A549 treated with CORT108297 at 1 μM for 4 hours (cell line): ENCODE measurements around the gene MUC16. TPM values are rescaled to one million over a fixed set of nuclear protein-coding genes. Genes with fewer than 3 reads are reported as not detected.

ENCODE experiments used
- total RNA-seq: library from RNA; stranded (reverse); fragments of 200-300 nt; extraction: Qiagen RNA extraction; gene quantifications from 5 replicates; pipeline ENCODE4 v1.2.3, GENCODE V29; 2022

Gene MUC16
- total RNA-seq = 0.02 to 0.07 TPM (median 0.05 TPM) in 5 replicates

DNA sequence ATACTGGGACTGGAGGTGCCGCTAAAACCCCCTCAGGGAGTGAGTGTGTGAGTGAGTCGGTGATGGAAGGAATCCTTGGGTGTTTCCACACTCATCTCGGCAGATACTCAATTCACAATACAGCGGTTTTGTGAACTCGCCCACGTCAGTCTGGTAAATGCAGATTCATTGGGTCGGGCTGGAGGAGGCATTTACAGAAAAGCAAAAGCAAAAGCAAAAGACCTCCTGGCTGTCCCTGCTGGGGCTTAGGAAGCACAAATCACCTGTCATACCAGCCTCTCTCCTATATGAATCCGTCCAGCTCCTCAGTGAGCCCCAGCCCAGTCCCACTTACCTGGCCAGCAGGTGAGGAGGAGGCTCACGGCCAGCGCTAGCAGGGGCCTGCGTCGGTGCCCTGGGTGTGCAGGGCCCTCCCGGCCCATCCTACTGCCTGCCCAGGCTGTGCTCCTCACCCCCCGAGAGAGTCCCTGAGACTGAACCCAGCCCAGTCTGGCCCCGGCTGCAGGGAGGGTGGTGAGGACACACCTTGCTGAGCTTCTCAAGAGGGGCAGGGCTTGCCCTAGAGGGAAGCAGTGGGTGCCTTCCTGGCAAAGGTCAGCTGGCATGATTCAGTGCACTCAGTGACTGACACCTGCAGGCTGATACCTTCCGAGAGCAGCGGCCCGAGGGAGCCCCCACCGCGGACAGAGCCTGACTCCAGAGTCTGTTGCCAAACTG, at the start of gene MUC16:
TSS of gene MUC16 (minus strand) at position 475 of the 717 bp plus-strand sequence.

Other genes with a start within 250 kb of the MUC16 start
- 5.8 to 8.0 TPM (median 7.7 TPM) in 5 replicates for gene ZNF558, start 178.1 kb downstream of the MUC16 start, total RNA-seq
- gene MBD3L1, start 178.0 kb downstream of the MUC16 start, total RNA-seq = not detected in 5 replicates
- not detected in 5 replicates for gene OR1M1, start 76.7 kb upstream of the MUC16 start, total RNA-seq
- not detected in 5 replicates for gene OR7G2, start 97.1 kb upstream of the MUC16 start, total RNA-seq
- not detected in 5 replicates for gene OR7G1, start 105.4 kb upstream of the MUC16 start, total RNA-seq
- not detected in 5 replicates for gene OR7G3, start 116.5 kb upstream of the MUC16 start, total RNA-seq
- gene ZNF317, start 130.0 kb upstream of the MUC16 start, total RNA-seq = 16.6 to 20.5 TPM (median 19.0 TPM) in 5 replicates
- not detected in 5 replicates for gene OR7D2, start 168.6 kb upstream of the MUC16 start, total RNA-seq
- gene OR7D4, start 209.2 kb upstream of the MUC16 start, total RNA-seq = not detected in 5 replicates
- gene OR7E24, start 240.5 kb upstream of the MUC16 start, total RNA-seq = not detected in 5 replicates